HepG2 (cell line): ENCODE measurements around the gene PCYT2. TPM values are rescaled to one million over a fixed set of nuclear protein-coding genes. Genes with fewer than 3 reads are reported as not detected.
A peak's percentile ranks its signal among the peaks of the same experiment; 100 is the strongest.

Source experiments
- CAMTA2 ChIP-seq: sonication (generic); formaldehyde crosslinking; IDR thresholded peaks from 2 replicates; pipeline ENCODE4 v1.4.0; 2020; ENCODE audit warnings: mild to moderate bottlenecking, missing genetic modification reagents, borderline replicate concordance
- CHD2 ChIP-seq: IDR thresholded peaks from 2 replicates; pipeline ENCODE4 v1.6.1; 2011; ENCODE audit warnings: low read depth, low read length, improper control_type of control experiment
- E2F1 ChIP-seq: sonication (generic); formaldehyde crosslinking; IDR thresholded peaks from 2 replicates; pipeline ENCODE4 v1.5.0; 2020; ENCODE audit warnings: missing genetic modification reagents
- E2F2 ChIP-seq: sonication (generic); formaldehyde crosslinking; IDR thresholded peaks from 2 replicates; pipeline ENCODE4 v1.4.0; 2020; ENCODE audit warnings: missing genetic modification reagents, borderline replicate concordance
- FOXA1 ChIP-seq, 2 experiments: fragments of 450-650 bp in 1 of 2; sonication (generic) in 1 of 2; formaldehyde crosslinking in 1 of 2; IDR thresholded peaks; 2 replicates each; pipeline versions ENCODE4 v1.4.0 to v1.6.1; 2016 to 2020; ENCODE audit warnings: missing genetic modification reagents in 1 of 2
- IKZF1 ChIP-seq: fragments of 450-650 bp; IDR thresholded peaks from 2 replicates; pipeline ENCODE4 v1.7.1; 2016
- IKZF5 ChIP-seq: IDR thresholded peaks from 2 replicates; pipeline ENCODE4 v1.6.1; 2018; ENCODE audit warnings: missing genetic modification reagents, mild to moderate bottlenecking, missing compliant biosample characterization
- NFE2 ChIP-seq: sonication (generic); formaldehyde crosslinking; IDR thresholded peaks from 2 replicates; pipeline ENCODE4 v1.4.0; 2020; ENCODE audit warnings: missing genetic modification reagents
- NR1H2 ChIP-seq: sonication (generic); formaldehyde crosslinking; IDR thresholded peaks from 2 replicates; pipeline ENCODE4 v1.8.1; 2022; ENCODE audit warnings: low read depth, missing genetic modification reagents, borderline replicate concordance
- NRL ChIP-seq: sonication (generic); formaldehyde crosslinking; IDR thresholded peaks from 2 replicates; pipeline ENCODE4 v1.5.0; 2020; ENCODE audit warnings: missing genetic modification reagents, mild to moderate bottlenecking, moderate library complexity, borderline replicate concordance
- TP53 ChIP-seq: sonication (generic); formaldehyde crosslinking; conservative IDR thresholded peaks from 2 replicates; pipeline ENCODE4 v1.4.0; 2020; ENCODE audit warnings: missing genetic modification reagents
- ZNF142 ChIP-seq: sonication (generic); formaldehyde crosslinking; IDR thresholded peaks from 2 replicates; pipeline ENCODE4 v1.4.0; 2020; ENCODE audit warnings: missing genetic modification reagents
- ZNF552 ChIP-seq: sonication (generic); formaldehyde crosslinking; IDR thresholded peaks from 2 replicates; pipeline ENCODE4 v1.9.0; 2022; ENCODE audit warnings: missing genetic modification reagents, mild to moderate bottlenecking, borderline replicate concordance
- ZNF574 ChIP-seq: sonication (generic); formaldehyde crosslinking; IDR thresholded peaks from 2 replicates; pipeline ENCODE4 v1.4.0; 2020; ENCODE audit warnings: missing genetic modification reagents
- ZNF839 ChIP-seq: sonication (generic); formaldehyde crosslinking; IDR thresholded peaks from 2 replicates; pipeline ENCODE4 v1.4.0; 2020; ENCODE audit warnings: missing genetic modification reagents, mild to moderate bottlenecking, borderline replicate concordance
- polyA plus RNA-seq, 8 experiments: library from polyadenylated mRNA; depleted of rRNA in 3 of 8; stranded (reverse) in 7 of 8; unstranded in 1 of 8; fragments of >200 nt; fragmentation: Illumina TruSeq in 4 of 8; extraction: Trizol in 4 of 8; gene quantifications; 2 replicates each; pipeline versions ENCODE4 v1.2.1 to v1.2.3, GENCODE V29; 2011 to 2016; ENCODE audit warnings: low read depth in 4 of 8, missing spikeins in 1 of 8, mixed read lengths in 1 of 8; ENCODE audit not compliant: insufficient read depth in 1 of 8
- total RNA-seq, 5 experiments: library from RNA; depleted of rRNA; stranded (reverse); fragments of >200 nt; fragmentation: Illumina TruSeq; extraction: Trizol; gene quantifications; 2 replicates each; pipeline ENCODE4 v1.2.3, GENCODE V29; 2016; ENCODE audit warnings: low read depth in 1 of 5

The PCYT2 gene
- total and polyA plus RNA-seq, 2 of the 13 experiments (the other 11 are each of a cell fraction or from before 2014, with no cell fraction given): 147 to 297 TPM

- TF ChIP-seq ZNF574 (CRISPR knock-in tag) (no peak), ZNF839 (CRISPR knock-in tag) (peak; percentile 1; the same call in 1 of the 2 replicates), NR1H2 (CRISPR knock-in tag) (no peak), CAMTA2 (CRISPR knock-in tag) (no peak), NFE2 (CRISPR knock-in tag) (no peak), E2F1 (CRISPR knock-in tag) (no peak), CHD2 (no peak), ZNF142 (CRISPR knock-in tag) (0 out of 2 replicates have a peak, but pooled peaks have one; percentile 30), FOXA1 (IDR thresholded peaks at IDR 0.05) (no peak), FOXA1 (CRISPR knock-in tag; IDR thresholded peaks at IDR 0.05) (0 out of 2 replicates have a peak, but pooled peaks have one; percentile 9), E2F2 (CRISPR knock-in tag) (no peak; the same call in 1 of the 2 replicates), ZNF552 (CRISPR knock-in tag) (0 out of 2 replicates have a peak, but pooled peaks have one; percentile 9), IKZF1 (no peak), TP53 (no peak), NRL (0 out of 2 replicates have a peak, but pooled peaks have one; percentile 1), IKZF5 (CRISPR knock-in tag) (no peak)
These were observed 51.1 kb downstream of the PCYT2 start, which contains the start of gene P4HB (continued) for GRCh38 chr17:81859906-81860755.
